Measurements from ENCODE around the gene SESN1. TPM values are rescaled to one million over a fixed set of nuclear protein-coding genes. Genes with fewer than 3 reads are reported as not detected.

SESN1 gene
- total RNA-seq, 3 donors from 2014 or later, result 23.5 to 42.6 (median 32.8) TPM

GRCh38 chr6:109008537-109009235, 86.0 kb downstream of the SESN1 start:
- DNase-seq (peak in 1 of 3 donors; percentile 65), ATAC-seq (peak; percentile 47)
- Histone ChIP-seq H3K36me3 (ENCODE audit: low read depth) (no peaks in the 10 kb centered on the region), H3K9me3 (no peaks in the 10 kb centered on the region), H3K4me1 (ENCODE audit: low read depth) (peaks cover 18% of the 10 kb centered on the region), H3K4me3 (peak overlapping the region; percentile 84)
- no peak for TF ChIP-seq CTCF (IDR thresholded peaks at IDR 0.05)
- intact Hi-C loops (cut with DNase I, micrococcal nuclease), result no loop called here

GRCh38 chr6:109008054-109008453, 86.6 kb downstream of the SESN1 start:
- no peak for TF ChIP-seq CTCF (IDR thresholded peaks at IDR 0.05)
- intact Hi-C loops (cut with DNase I, micrococcal nuclease), result no loop called here
- Histone ChIP-seq H3K4me3 (no peak overlapping the region), H3K9me3 (no peaks in the 10 kb centered on the region), H3K4me1 (ENCODE audit: low read depth) (peaks cover 18% of the 10 kb centered on the region), H3K36me3 (ENCODE audit: low read depth) (no peaks in the 10 kb centered on the region)
- no peak for ATAC-seq
- no peak for DNase-seq

DNA sequence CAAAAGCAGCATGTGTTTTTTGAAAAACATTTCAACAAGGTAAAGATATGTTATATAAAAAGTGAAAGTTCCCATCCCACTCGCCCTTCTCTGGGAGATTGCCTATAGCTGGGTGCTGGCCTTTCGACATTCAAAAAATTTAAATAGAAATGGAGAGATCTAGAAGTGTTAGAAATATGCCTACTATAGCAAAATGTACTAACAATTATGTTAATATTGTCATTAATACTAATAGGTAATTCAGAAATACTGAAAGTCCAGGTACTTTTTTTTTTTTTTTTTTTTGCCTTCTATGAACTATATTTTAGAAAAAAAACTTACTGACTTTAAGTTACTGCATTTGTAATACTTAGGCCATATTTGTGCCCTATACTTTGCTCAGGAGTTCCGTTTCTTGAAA, 87.1 kb downstream of the SESN1 start:
- Histone ChIP-seq H3K9me3 (no peaks in the 10 kb centered on the region), H3K4me1 (ENCODE audit: low read depth) (peaks cover 22% of the 10 kb centered on the region), H3K36me3 (ENCODE audit: low read depth) (no peaks in the 10 kb centered on the region), H3K4me3 (no peak overlapping the region)
- DNase-seq, result no peak
- intact Hi-C loops (cut with DNase I, micrococcal nuclease), result no loop called here
- no peak for TF ChIP-seq CTCF (IDR thresholded peaks at IDR 0.05)
- no peak for ATAC-seq

GRCh38 chr6:109006818-109007217, 87.8 kb downstream of the SESN1 start:
- no peak overlapping the region for H3K4me3 ChIP-seq
- intact Hi-C loops (cut with DNase I, micrococcal nuclease), result no loop called here
- DNase-seq (no peak), ATAC-seq (no peak)
- H3K36me3 ChIP-seq (ENCODE audit: low read depth), result no peaks in the 10 kb centered on the region
- no peak for TF ChIP-seq CTCF (IDR thresholded peaks at IDR 0.05)
- no peaks in the 10 kb centered on the region for H3K9me3 ChIP-seq
- peaks cover 29% of the 10 kb centered on the region for H3K4me1 ChIP-seq (ENCODE audit: low read depth)

- no peak for TF ChIP-seq CTCF (IDR thresholded peaks at IDR 0.05)
- DNase-seq (no peak), ATAC-seq (no peak)
- no peak overlapping the region for H3K4me3 ChIP-seq
- intact Hi-C loops (cut with DNase I, micrococcal nuclease), result no loop called here
- H3K36me3 ChIP-seq (ENCODE audit: low read depth), result no peaks in the 10 kb centered on the region
- H3K9me3 ChIP-seq, result no peaks in the 10 kb centered on the region
- H3K4me1 ChIP-seq (ENCODE audit: low read depth), result peaks cover 23% of the 10 kb centered on the region
Measured at GRCh38 chr6:109002882-109003281, 91.8 kb downstream of the SESN1 start.

Data from mucosa of descending colon (tissue), 3 donors.